ENCODE measurements around the gene PRSS12. TPM values are rescaled to one million over a fixed set of nuclear protein-coding genes. Genes with fewer than 3 reads are reported as not detected.

PRSS12 gene
- total RNA-seq, 1 experiment from 2014 or later: 0.23 TPM

GRCh38 chr4:118254368-118254767, 98.4 kb downstream of the PRSS12 start:
- Histone ChIP-seq H3K36me3 (ENCODE audit: control insufficient read depth, insufficient read depth, low read length) (no peaks in the 10 kb centered on the region), H3K27ac (ENCODE audit: low read length) (no peak overlapping the region), H3K4me1 (ENCODE audit: control insufficient read depth, insufficient read depth, low read length) (no peaks in the 10 kb centered on the region), H3K27me3 (ENCODE audit: control insufficient read depth, insufficient read depth, low read length) (no peaks in the 10 kb centered on the region), H3K9me3 (ENCODE audit: control insufficient read depth, insufficient read depth, low read depth, low read length) (no peaks in the 10 kb centered on the region), H3K4me3 (ENCODE audit: low read depth in 2 of 2, low read length in 2 of 2) (no peak overlapping the region)
- BruUV-seq (replicated peaks): no TSS peak
- DNase-seq (ENCODE audit: low read depth, low spot score) (no peak), ATAC-seq (no peak)
- TF ChIP-seq TCF7L2 (IDR thresholded peaks at IDR 0.05; ENCODE audit: low read depth, low read length) (no peak), SIN3A (IDR thresholded peaks at IDR 0.05; ENCODE audit: borderline replicate concordance, insufficient read depth, low read depth, low read length) (no peak), CTCF (IDR thresholded peaks at IDR 0.05) (no peak), POLR2AphosphoS5 (IDR thresholded peaks at IDR 0.05; ENCODE audit: low read depth, low read length) (no peak), REST (IDR thresholded peaks at IDR 0.05; ENCODE audit: insufficient read depth in 1 of 2, low read depth in 2 of 2, low read length in 1 of 2) (no peak)
- in situ Hi-C loops (cut with HindIII; ENCODE audit: low pct_unique_long_range_greater_than_20kb, low sequenced_read_pairs): no loop called here
- POLR2A ChIA-PET: no interaction called here
- intact Hi-C loops (cut with micrococcal nuclease; ENCODE audit: unreplicated experiment): no loop called here
- CTCF ChIA-PET: no interaction called here

GRCh38 chr4:118249890-118250289, 102.9 kb downstream of the PRSS12 start:
- TF ChIP-seq POLR2AphosphoS5 (IDR thresholded peaks at IDR 0.05; ENCODE audit: low read depth, low read length): no peak
- no peak for TF ChIP-seq TCF7L2 (IDR thresholded peaks at IDR 0.05; ENCODE audit: low read depth, low read length)
- TF ChIP-seq REST (IDR thresholded peaks at IDR 0.05; ENCODE audit: insufficient read depth in 1 of 2, low read depth in 2 of 2, low read length in 1 of 2): no peak
- no peak for TF ChIP-seq SIN3A (IDR thresholded peaks at IDR 0.05; ENCODE audit: borderline replicate concordance, insufficient read depth, low read depth, low read length)
- TF ChIP-seq CTCF (IDR thresholded peaks at IDR 0.05): no peak
- in situ Hi-C loops (cut with HindIII; ENCODE audit: low pct_unique_long_range_greater_than_20kb, low sequenced_read_pairs): no loop called here
- no TSS peak for BruUV-seq (replicated peaks)
- Histone ChIP-seq H3K27me3 (ENCODE audit: control insufficient read depth, insufficient read depth, low read length) (no peaks in the 10 kb centered on the region), H3K4me3 (ENCODE audit: low read depth in 2 of 2, low read length in 2 of 2) (no peak overlapping the region), H3K27ac (ENCODE audit: low read length) (no peak overlapping the region), H3K9me3 (ENCODE audit: control insufficient read depth, insufficient read depth, low read depth, low read length) (no peaks in the 10 kb centered on the region), H3K36me3 (ENCODE audit: control insufficient read depth, insufficient read depth, low read length) (no peaks in the 10 kb centered on the region), H3K4me1 (ENCODE audit: control insufficient read depth, insufficient read depth, low read length) (no peaks in the 10 kb centered on the region)
- intact Hi-C loops (cut with micrococcal nuclease; ENCODE audit: unreplicated experiment): no loop called here
- no peak for DNase-seq (ENCODE audit: low read depth, low spot score)
- ChIA-PET POLR2A (no interaction called here), CTCF (no interaction called here)
- no peak for ATAC-seq
